ENCODE data around the gene TBC1D20. TPM values are rescaled to one million over a fixed set of nuclear protein-coding genes. Genes with fewer than 3 reads are reported as not detected.

TBC1D20 gene
- total RNA-seq, 1 donor from 2014 or later, result 24.1 TPM

DNA sequence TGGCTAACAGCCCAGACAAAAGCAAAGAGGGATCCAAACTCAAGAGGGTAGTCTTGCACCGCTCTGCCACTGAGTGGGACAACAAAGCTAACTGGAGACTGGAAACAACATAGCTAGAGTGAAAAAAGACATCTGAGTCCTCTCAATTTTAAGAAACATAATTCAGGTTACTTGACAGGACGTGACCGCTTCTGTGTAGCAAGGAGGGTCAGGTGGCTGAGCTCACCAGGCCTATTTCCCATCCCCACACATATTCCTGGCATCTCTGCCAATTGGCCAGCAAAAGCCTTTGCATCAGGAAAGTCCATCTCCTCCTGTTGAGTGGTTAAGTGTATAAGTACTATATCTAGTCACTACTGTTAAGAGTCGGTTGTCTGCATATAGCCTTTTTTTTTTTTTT is 25.3 kb upstream of the TBC1D20 start:
- TF ChIP-seq, protein P1, sequence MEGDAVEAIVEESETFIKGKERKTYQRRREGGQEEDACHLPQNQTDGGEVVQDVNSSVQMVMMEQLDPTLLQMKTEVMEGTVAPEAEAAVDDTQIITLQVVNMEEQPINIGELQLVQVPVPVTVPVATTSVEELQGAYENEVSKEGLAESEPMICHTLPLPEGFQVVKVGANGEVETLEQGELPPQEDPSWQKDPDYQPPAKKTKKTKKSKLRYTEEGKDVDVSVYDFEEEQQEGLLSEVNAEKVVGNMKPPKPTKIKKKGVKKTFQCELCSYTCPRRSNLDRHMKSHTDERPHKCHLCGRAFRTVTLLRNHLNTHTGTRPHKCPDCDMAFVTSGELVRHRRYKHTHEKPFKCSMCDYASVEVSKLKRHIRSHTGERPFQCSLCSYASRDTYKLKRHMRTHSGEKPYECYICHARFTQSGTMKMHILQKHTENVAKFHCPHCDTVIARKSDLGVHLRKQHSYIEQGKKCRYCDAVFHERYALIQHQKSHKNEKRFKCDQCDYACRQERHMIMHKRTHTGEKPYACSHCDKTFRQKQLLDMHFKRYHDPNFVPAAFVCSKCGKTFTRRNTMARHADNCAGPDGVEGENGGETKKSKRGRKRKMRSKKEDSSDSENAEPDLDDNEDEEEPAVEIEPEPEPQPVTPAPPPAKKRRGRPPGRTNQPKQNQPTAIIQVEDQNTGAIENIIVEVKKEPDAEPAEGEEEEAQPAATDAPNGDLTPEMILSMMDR (IDR thresholded peaks at IDR 0.05), result no peak
- H3K27ac Mint-ChIP-seq, result no peak overlapping the region
- no peak overlapping the region for H3K4me3 Mint-ChIP-seq
- intact Hi-C loops (cut with micrococcal nuclease), result no loop called here
- ATAC-seq (ENCODE audit: low read depth) (no peak), DNase-seq (no peak)
- peaks cover 88% of the 10 kb centered on the region for H3K36me3 Mint-ChIP-seq (ENCODE audit: low read depth)
- H3K27me3 Mint-ChIP-seq, result no peaks in the 10 kb centered on the region
- H3K4me1 Mint-ChIP-seq, result no peaks in the 10 kb centered on the region
- CTCF ChIA-PET, result no interaction called here
- POLR2A ChIA-PET, result interaction anchor here (0.7 kb wide), 1 partner anchor 17 kb away, joined by 4 read pairs; no protein-coding TSS in a partner anchor
- H3K9me3 Mint-ChIP-seq, result no peaks in the 10 kb centered on the region

GRCh38 chr20:483815-484644 is 21.7 kb upstream of the TBC1D20 start:
- TF ChIP-seq, protein P1 (IDR thresholded peaks at IDR 0.05), result no peak
- Mint-ChIP-seq H3K27ac (no peak overlapping the region), H3K36me3 (ENCODE audit: low read depth) (peaks cover 87% of the 10 kb centered on the region), H3K27me3 (no peaks in the 10 kb centered on the region), H3K4me1 (peaks cover under 1% of the 10 kb centered on the region), H3K4me3 (no peak overlapping the region), H3K9me3 (no peaks in the 10 kb centered on the region)
- DNase-seq, result no peak
- POLR2A ChIA-PET, result no interaction called here
- CTCF ChIA-PET, result interaction anchor here (0.7 to 1.0 kb wide), 2 partner anchors 130 to 151 kb away, joined by 3 to 4 read pairs; no protein-coding TSS in a partner anchor
- no peak for ATAC-seq (ENCODE audit: low read depth)
- intact Hi-C loops (cut with micrococcal nuclease), result no loop called here

GRCh38 chr20:481167-481566 is 18.8 kb upstream of the TBC1D20 start:
- DNase-seq (no peak), ATAC-seq (ENCODE audit: low read depth) (no peak)
- no peak overlapping the region for H3K27ac Mint-ChIP-seq
- H3K4me3 Mint-ChIP-seq, result no peak overlapping the region
- POLR2A ChIA-PET, result no interaction called here
- no peaks in the 10 kb centered on the region for H3K9me3 Mint-ChIP-seq
- intact Hi-C loops (cut with micrococcal nuclease), result no loop called here
- no peaks in the 10 kb centered on the region for H3K27me3 Mint-ChIP-seq
- H3K36me3 Mint-ChIP-seq (ENCODE audit: low read depth), result peaks cover 66% of the 10 kb centered on the region
- CTCF ChIA-PET, result interaction anchor here (1.1 to 1.6 kb wide), 2 partner anchors 74 to 99 kb away, joined by 3 read pairs; no protein-coding TSS in a partner anchor
- TF ChIP-seq, protein P1 (IDR thresholded peaks at IDR 0.05), result no peak
- H3K4me1 Mint-ChIP-seq, result peaks cover 5% of the 10 kb centered on the region

DNA sequence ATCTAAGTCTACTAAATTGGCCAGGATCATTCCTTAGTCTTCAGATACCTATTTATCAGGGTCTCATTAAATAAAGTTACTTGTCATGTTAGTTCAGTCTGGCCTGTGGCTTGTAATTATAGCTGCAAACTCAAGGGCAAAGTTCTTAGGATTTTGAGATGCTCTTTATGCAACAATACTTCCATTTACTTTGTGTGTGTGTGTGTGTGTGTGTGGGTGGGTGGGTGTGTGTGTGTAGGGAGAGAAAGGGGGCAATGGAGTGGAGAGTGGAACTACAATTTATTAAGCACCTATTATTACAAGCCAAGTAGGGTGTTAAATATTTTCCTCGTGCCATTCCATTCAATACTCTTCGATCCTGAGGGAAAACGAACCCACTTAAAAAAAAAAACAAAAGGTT is 17.7 kb upstream of the TBC1D20 start:
- CTCF ChIA-PET, result interaction anchor here (1.4 to 2.8 kb wide), 2 partner anchors 118 to 125 kb away, joined by 5 to 43 read pairs; no protein-coding TSS in a partner anchor
- DNase-seq (no peak), ATAC-seq (ENCODE audit: low read depth) (no peak)
- H3K27me3 Mint-ChIP-seq, result no peaks in the 10 kb centered on the region
- H3K36me3 Mint-ChIP-seq (ENCODE audit: low read depth), result peaks cover 55% of the 10 kb centered on the region
- intact Hi-C loops (cut with micrococcal nuclease), result no loop called here
- no peaks in the 10 kb centered on the region for H3K9me3 Mint-ChIP-seq
- peaks cover 5% of the 10 kb centered on the region for H3K4me1 Mint-ChIP-seq
- TF ChIP-seq, protein P1 (IDR thresholded peaks at IDR 0.05), result no peak
- no peak overlapping the region for H3K27ac Mint-ChIP-seq
- POLR2A ChIA-PET, result no interaction called here
- H3K4me3 Mint-ChIP-seq, result no peak overlapping the region

- Mint-ChIP-seq H3K4me1 (peaks cover 5% of the 10 kb centered on the region), H3K4me3 (no peak overlapping the region), H3K9me3 (no peaks in the 10 kb centered on the region), H3K27ac (no peak overlapping the region), H3K27me3 (no peaks in the 10 kb centered on the region), H3K36me3 (ENCODE audit: low read depth) (peaks cover 52% of the 10 kb centered on the region)
- POLR2A ChIA-PET, result no interaction called here
- intact Hi-C loops (cut with micrococcal nuclease), result loop anchor here (1.0 kb wide), 4 partner anchors 17 to 270 kb away; partner anchors contain the start of gene TBC1D20
- no peak for ATAC-seq (ENCODE audit: low read depth)
- no peak for DNase-seq
- TF ChIP-seq, protein P1 (IDR thresholded peaks at IDR 0.05), result no peak
- CTCF ChIA-PET, result interaction anchor here (1.3 to 2.8 kb wide), 4 partner anchors 31 to 127 kb away, joined by 3 to 43 read pairs (median 6); no protein-coding TSS in a partner anchor
These were observed 17.2 kb upstream of the TBC1D20 start for GRCh38 chr20:479487-479886.
